ENCODE data around the gene AGPS.

DNA sequence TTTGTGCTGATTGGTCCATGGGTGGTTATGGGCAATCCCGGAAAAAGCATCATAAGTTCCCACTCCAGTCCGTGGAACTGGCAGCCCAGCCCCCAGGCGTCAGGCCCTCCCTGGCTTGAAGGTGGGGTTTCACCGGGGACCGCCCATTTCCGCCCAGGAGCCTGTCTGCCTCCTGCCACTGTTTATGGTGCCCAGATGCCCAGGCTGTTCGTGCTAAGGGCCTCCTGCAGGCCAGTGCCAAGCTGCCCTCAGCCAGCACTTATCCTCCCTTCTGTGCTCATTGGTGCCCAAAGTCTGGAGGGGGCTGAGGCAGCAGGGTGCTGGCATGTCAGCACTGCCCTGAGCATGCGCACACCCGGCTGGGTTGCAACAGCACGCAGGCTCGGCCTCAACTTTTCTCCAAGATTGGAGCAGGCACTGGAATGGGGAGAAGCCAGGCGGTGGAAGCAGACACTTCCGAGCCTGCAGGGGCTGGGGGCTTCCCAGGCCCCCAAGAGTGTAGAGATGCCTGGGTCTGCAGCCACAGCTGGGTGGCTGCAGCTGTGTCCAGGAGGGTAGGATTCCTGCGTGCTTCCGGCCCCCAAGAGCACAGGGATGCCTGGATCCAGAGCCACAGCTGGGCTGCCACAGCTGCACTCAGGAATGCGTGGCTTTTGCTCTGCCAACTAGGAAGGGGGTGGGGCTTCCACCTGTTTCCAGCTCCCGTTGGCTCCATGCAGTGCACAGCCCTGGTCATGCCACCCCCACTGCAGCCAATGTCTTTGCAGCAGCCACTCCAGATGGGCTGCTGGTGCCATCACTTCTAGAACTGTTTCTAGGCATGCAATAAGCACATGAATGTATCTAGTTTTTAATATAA, 74.0 kb downstream of the AGPS start:
- TF ChIP-seq CTCF (conservative IDR thresholded peaks at IDR 0.05) (no peak), EZH2 (IDR thresholded peaks at IDR 0.05; ENCODE audit: low read depth) (no peak)

Measured in PC-9 (cell line).